Non-pigmented ciliary epithelial cell (primary cell): ENCODE data around the gene ATOSA.
A peak's percentile ranks its signal among the peaks of the same experiment; 100 is the strongest.

ENCODE experiments used
- DNase-seq: peaks from one replicate; pipeline ENCODE4 v3.0.0-alpha.2; 2010; ENCODE audit warnings: low read depth

ATOSA gene

GRCh38 chr15:52679232-52680040 lies at the start of gene ATOSA:
Gene ATOSA (minus strand): TSS chr15:52679388. CDS start chr15:52678021, 1,367 bp downstream.
- DNase-seq: no peak

DNA sequence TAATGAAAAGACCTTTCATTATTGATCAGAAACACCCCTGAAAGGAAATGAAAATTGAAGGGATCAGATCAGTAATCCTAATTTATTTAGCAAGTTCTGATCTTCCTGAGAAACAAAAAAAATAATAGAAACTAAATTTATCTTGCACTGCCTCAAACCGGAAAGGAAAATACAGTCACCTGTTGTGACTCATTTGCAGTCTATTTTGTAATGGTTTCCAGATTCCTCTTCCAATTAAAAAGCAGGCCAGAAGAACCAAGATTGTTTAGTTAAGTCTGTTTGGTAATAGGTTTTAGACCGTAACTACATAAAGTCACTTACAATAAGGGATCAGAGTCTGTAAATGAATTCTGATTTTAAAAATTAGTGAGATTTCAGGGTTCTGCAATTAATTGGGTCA lies 49.7 kb upstream of the ATOSA start:
- no peak for DNase-seq

DNA sequence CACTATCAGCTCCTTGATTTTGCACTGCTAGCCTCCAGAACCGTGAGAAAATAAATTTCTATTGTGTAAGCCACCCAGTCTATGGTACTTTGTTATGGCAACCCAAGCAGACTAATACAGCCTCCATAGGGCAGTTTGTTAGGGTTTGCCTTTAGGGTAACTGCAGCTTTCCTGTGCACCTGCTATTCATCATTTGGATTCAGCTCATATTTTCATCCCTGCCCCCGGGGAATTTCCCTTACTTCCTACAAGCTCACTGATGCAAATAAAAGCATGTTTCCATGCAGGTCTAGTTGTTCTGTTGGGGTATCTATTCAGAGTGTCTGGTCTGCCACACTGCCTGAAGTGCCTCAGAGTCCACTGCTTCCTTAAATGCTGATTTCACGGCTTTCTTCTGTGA lies 48.6 kb upstream of the ATOSA start:
- DNase-seq: no peak

- no peak for DNase-seq
Observed at GRCh38 chr15:52726195-52726594, 47.0 kb upstream of the ATOSA start.

DNA sequence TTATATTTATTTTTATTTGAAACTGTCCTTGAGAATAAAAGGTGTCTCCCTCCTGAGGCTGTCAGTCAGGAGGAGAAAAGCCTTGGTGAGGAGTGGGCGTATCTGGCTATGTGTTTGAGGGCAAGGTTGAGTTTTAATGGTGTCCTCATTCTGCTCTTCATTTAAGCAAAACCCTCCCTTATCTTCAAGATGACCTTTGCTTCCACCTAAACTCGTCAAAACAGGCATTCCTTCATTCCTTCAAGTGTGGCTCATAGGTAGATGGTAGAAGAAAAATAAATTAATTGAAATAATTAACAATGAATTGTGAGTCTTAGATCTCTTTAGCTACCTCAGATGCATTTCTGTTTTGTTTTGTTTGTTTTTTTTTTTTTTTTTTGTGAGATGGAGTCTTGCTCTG lies 39.4 kb upstream of the ATOSA start:
- DNase-seq: no peak

DNA sequence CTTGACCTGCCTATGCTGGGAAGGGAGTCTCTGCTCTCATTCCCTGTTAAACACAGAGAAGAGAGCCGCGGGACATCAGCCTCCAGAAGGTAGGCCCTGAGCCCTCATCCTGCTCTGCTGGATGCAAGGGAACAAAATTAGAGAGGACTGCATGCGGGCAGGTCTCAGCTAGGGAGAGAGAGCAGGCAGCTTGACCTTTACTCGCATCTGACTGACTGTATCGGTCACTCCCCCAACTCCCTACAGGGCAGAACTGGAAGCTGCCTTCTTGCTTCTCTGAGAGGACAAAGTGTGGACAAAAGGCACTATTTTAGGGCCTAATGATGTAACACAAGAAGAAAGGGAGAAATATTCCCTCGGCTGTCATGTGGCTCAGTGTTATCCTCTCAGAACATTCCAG lies 38.7 kb upstream of the ATOSA start:
- no peak for DNase-seq

DNA sequence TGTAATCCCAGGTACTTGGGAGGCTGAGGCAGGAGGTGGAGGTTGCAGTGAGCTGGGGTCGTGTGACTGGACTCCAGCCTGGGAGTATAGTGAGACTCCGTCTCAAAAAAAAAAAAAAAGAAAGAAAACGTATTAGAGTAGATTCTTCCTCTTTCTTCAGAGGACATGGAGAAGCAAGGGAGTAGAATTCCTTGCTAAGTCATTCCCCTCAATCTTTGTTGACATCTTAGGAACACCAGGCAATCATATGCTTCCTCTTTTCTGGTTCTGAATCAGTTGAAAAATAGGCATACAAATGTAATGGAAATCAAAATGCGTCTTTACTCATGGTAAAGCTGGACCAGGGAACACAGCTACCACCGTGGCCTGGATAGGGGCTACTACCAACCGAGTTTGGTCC lies 38.3 kb upstream of the ATOSA start:
- no peak for DNase-seq

DNA sequence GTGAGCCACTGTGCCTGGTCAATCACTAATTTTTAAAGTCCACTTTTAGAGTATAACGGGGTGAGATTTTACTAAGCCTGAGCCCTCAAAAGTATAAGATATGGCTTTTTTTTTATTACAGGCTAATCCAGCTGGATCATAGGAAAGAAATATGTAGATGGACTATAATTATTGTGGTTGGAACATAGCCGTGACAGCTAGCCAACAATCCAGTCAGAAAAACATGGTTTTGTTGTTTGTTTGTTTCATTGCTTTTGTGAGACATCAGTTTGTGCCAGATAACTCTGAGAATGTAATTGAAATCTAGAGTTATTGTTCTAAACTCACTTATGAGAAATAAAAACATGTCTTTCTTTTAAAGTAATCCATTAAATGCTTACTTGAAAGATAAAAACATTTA lies 37.3 kb upstream of the ATOSA start:
- DNase-seq: no peak

- no peak for DNase-seq
Observed at GRCh38 chr15:52715411-52715810, 36.2 kb upstream of the ATOSA start.

DNA sequence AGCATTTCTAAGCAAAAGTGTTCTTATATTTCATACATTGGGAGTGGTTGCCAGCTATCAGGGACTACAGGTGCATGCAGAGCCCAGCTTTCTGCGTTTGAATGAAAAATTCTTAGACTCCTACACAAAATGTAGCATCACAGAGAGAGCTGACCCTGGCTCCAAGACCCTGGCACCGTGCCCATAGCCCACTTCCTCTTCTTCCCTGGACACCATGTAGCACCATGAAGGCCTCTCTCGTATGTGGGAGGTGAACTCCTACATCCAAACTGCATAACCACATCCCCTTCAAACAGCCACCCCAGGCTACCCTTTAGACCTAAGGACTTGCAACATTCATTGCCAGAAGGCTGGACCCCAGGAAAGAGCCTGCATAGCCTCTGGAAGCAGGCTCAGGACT lies 35.8 kb upstream of the ATOSA start:
- no peak for DNase-seq

GRCh38 chr15:52710708-52711389 lies 31.7 kb upstream of the ATOSA start:
- no peak for DNase-seq

DNA sequence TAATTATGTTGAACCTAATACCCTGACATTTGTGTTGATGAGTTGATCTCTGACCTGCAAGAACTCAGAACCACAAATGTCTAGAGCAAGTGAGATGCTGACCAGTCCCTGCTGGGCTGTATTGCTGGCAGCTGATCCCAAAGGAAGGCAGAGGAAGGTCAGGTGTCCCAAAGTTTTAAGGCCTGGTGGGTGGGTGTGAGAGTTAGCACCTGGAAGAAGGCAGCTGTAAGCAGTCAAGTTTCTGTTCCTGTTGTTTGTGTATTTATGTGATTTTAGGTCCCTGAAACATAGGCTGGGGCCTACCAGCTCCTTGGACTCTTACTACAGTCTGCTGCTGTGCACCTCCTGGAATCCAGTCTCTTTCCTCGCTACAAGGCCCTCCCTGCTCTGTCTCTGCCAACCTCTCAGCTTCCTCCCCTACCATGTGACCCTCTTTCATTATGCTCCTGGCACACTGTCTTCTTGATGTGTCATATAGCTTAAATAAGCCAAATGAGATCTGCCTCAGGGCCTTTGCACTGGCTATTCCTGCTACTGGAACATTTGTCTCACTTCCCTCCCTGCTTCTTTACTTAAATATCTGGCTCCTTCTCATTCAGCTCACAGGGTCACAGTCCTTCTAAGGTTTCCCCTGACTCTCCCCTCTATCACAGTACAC lies 31.0 kb upstream of the ATOSA start:
- DNase-seq: no peak

GRCh38 chr15:52709187-52709981 lies 30.2 kb upstream of the ATOSA start:
- no peak for DNase-seq

GRCh38 chr15:52706091-52706490 lies 26.9 kb upstream of the ATOSA start:
- no peak for DNase-seq

- DNase-seq: no peak
Observed at GRCh38 chr15:52702390-52702789, 23.2 kb upstream of the ATOSA start.

GRCh38 chr15:52699457-52699856 lies 20.3 kb upstream of the ATOSA start:
- peak; percentile 11 for DNase-seq

- no peak for DNase-seq
Observed at GRCh38 chr15:52698514-52698913, 19.3 kb upstream of the ATOSA start.

DNA sequence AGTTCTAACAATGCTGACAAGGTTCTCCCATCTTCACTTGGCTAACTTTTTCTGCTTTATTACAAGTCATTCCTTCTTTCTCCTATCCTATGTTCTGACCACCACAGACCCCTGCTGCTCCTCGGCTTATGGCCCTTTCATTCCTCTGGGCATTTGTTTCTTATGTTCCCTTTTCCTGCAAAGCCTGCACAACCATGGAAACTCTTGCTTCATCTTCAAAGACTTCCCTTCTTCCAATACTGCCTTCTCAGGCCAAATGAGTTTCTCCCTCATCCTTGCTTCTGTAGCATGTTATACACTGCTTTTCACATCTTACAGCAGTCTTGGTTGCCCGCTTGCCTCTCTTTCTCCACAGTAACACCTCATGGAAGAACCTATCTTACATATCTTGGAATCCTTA lies 17.9 kb upstream of the ATOSA start:
- DNase-seq: no peak

- no peak for DNase-seq
Observed at GRCh38 chr15:52695154-52695553, 16.0 kb upstream of the ATOSA start.

DNA sequence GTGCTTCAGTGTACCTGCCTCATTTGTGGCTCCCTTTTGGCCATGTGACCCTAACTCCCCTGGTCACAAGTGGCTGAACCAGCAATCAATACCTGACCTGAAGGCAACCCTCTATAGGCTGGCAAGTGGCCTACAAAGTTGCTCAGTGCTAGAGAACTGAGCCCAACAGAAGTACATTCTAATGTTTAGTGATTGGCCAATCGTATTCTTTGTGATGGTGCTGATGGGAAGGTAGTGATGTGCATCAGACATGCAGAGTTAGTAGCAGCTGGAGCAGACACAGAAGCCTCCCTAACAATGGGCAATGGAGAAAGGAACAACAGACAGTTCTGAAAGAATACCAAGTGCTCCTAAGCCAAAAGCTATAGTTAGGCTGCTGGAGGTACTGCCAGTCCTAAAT lies 10.4 kb upstream of the ATOSA start:
- no peak for DNase-seq

GRCh38 chr15:52683580-52683979 lies 4.4 kb upstream of the ATOSA start:
- no peak for DNase-seq

DNA sequence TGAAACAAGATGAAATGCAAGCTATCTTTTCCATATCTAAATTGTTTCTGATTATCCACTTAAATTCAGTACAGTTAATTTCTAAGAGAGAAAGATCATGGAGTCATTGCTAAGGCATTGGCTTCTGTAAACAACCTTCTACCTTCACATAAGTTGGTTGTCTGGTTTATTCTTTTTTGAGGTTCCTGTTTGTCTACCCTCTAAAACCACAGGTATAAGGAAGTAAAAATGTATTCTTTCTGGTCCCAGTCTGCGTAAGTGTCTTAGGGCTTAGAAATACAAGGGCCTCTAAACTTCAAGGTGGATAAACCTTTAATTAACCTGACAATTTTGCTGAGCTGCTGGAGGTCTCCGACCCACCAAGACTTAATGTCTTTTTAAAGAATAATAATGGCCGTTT lies 3.6 kb upstream of the ATOSA start:
- no peak for DNase-seq
